Measurements from ENCODE around the gene SLC22A25. TPM values are rescaled to one million over a fixed set of nuclear protein-coding genes. Genes with fewer than 3 reads are reported as not detected.
"Not testable (repeated sequence)": the region's sequence is repeated elsewhere in the genome, so short reads cannot be mapped to it uniquely, and the experiment has no call there.

The SLC22A25 gene
- total and polyA plus RNA-seq, 2 experiments from 2014 or later, result 0.16 TPM; not detected in 1

DNA sequence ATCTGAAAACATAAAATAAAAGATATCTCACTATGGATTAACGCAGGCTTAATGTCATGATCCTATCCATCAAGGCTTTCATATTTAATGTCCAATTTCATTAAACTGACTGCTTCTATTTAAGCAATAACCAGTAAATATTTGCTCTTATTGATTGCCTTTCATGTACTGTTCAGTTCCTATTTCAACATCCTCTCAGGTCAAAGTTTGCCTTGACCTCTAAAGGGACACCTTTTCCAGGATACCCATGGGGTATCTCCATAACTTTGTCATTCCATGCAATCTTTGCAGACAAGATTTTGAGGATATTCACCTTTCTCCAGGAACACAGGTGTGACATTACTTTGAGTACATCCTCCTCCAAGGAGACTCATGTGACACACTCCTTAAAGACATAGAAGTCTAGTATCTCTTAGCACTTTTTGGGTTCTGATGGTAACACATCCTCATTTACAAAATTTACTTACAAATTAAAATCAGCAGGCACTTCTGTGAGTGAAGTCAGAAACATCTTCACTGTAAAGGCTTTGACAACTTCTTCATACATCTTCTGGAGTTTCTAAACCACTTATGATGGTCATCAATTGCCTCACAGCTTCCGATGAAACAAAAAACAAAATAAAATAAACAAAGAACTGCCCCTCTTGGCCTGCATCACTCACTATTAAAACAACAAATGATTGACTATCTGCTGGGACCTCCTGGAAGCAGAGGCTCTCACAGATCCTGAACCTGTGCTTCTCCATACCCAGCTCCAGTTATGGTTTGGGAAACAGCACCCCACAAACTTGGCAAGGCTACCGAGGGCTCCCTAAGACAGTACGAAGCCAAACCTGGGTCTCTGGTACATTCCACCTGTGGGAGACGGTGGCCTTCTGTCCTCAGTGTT, 7.0 kb upstream of the SLC22A25 start:
- H3K27ac ChIP-seq, result no peak overlapping the region
- no peaks in the 10 kb centered on the region for H3K27me3 ChIP-seq
- H3K9me3 ChIP-seq (ENCODE audit: low read depth), result no peaks in the 10 kb centered on the region
- no peaks in the 10 kb centered on the region for H3K4me1 ChIP-seq (ENCODE audit: low read depth)
- H3K4me3 ChIP-seq, result no peak overlapping the region
- TF ChIP-seq, protein P1, sequence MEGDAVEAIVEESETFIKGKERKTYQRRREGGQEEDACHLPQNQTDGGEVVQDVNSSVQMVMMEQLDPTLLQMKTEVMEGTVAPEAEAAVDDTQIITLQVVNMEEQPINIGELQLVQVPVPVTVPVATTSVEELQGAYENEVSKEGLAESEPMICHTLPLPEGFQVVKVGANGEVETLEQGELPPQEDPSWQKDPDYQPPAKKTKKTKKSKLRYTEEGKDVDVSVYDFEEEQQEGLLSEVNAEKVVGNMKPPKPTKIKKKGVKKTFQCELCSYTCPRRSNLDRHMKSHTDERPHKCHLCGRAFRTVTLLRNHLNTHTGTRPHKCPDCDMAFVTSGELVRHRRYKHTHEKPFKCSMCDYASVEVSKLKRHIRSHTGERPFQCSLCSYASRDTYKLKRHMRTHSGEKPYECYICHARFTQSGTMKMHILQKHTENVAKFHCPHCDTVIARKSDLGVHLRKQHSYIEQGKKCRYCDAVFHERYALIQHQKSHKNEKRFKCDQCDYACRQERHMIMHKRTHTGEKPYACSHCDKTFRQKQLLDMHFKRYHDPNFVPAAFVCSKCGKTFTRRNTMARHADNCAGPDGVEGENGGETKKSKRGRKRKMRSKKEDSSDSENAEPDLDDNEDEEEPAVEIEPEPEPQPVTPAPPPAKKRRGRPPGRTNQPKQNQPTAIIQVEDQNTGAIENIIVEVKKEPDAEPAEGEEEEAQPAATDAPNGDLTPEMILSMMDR (IDR thresholded peaks at IDR 0.05; ENCODE audit: low read depth, low read length), result no peak
- no peaks in the 10 kb centered on the region for H3K36me3 ChIP-seq
- DNase-seq (ENCODE audit: low read depth in 1 of 2, low spot score in 1 of 2), result no peak

- no peak for DNase-seq (ENCODE audit: low read depth in 1 of 2, low spot score in 1 of 2)
- no peaks in the 10 kb centered on the region for H3K9me3 ChIP-seq (ENCODE audit: low read depth)
Measured at GRCh38 chr11:63248966-63249365, 5.6 kb upstream of the SLC22A25 start.

DNA sequence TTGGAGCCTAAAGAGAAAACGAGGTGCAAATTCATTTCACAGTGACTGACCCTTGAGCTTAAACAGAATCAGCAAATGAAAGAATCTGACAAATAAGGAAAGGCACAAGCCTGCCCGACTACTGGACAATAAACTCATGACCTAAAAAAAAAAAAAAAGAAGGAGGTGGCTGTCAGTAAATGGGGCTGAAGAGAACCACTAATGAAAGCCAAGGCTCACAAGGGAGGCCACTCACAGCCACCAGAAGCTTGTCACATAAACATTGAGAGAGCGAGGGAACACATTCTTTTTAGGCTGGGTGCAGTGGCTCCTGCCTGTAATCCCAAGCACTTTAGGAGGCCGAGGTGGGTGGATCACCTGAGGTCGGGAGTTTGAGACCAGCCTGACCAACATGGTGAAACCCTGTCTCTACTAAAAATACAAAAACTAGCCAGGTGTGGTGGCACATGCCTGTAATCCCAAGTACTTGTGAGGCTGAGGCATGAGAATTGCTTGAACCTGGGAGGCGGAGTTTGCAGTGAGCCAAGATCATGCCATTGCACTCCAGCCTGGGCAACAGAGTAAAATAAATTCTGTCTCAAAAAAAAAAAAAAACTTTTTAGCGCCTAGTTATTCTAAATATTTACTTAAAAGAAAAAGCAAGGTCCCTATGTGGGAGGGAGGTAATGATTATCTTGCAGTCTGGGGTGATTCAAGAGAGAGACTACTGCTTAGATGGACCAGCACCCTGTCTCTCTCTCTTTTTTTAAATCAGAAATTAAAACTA, 4.0 kb upstream of the SLC22A25 start:
- not testable (repeated sequence) for DNase-seq (ENCODE audit: low read depth in 1 of 2, low spot score in 1 of 2); H3K4me1 ChIP-seq (ENCODE audit: low read depth); H3K4me3 ChIP-seq; H3K9me3 ChIP-seq (ENCODE audit: low read depth); H3K27me3 ChIP-seq; H3K36me3 ChIP-seq; H3K27ac ChIP-seq

More at GRCh38 chr11:63248966-63249365, 5.6 kb upstream of the SLC22A25 start:
- no peaks in the 10 kb centered on the region for H3K36me3 ChIP-seq
- H3K4me1 ChIP-seq (ENCODE audit: low read depth), result no peaks in the 10 kb centered on the region
- no peak overlapping the region for H3K27ac ChIP-seq
- no peak overlapping the region for H3K4me3 ChIP-seq
- TF ChIP-seq, protein P1 (IDR thresholded peaks at IDR 0.05; ENCODE audit: low read depth, low read length), result no peak
- no peaks in the 10 kb centered on the region for H3K27me3 ChIP-seq

DNA sequence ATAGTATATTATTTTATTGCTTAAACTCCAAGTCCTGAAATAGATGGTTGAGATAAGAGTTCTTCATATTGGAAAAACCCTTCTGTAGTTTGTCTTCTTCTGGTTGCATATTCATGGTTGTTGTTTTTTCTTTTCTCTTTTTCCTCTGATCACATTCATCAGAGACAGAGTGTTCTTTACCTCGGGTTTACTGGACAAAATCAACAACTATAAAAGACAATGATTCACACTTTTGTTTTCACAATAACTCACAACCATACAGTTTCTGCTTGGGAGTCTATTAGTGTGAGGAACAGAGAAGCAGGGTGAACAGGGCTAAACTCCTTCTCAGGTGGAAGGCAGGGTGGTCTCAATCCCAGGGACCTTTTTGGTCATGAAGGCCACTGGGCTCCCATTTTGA, 2.6 kb upstream of the SLC22A25 start:
- Histone ChIP-seq H3K9me3 (ENCODE audit: low read depth) (no peaks in the 10 kb centered on the region), H3K4me1 (ENCODE audit: low read depth) (no peaks in the 10 kb centered on the region), H3K4me3 (no peak overlapping the region), H3K36me3 (no peaks in the 10 kb centered on the region), H3K27ac (no peak overlapping the region), H3K27me3 (no peaks in the 10 kb centered on the region)
- TF ChIP-seq, protein P1 (IDR thresholded peaks at IDR 0.05; ENCODE audit: low read depth, low read length), result no peak
- no peak for DNase-seq (ENCODE audit: low read depth in 1 of 2, low spot score in 1 of 2)

DNA sequence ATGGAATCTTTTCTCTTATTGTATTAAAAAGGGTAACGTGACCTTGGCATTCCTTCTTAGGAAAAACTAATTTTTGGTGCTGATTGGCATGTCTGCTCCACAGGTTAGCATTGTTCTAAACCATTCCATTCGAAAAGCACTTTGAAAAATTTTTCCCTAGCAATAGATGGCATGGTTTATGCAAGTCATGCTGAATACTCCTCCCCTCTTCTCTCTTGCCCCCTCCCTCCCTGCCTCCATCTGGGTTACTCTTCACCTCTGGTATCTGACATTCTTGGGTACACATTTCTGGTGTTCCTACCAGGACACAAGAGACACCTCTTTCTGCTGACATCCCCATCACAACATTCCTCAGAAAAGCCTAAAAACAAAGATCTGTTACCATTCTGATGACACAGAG, 1.5 kb upstream of the SLC22A25 start:
- TF ChIP-seq, protein P1 (IDR thresholded peaks at IDR 0.05; ENCODE audit: low read depth, low read length), result no peak
- H3K27ac ChIP-seq, result no peak overlapping the region

More for the DNA sequence above, 1.5 kb upstream of the SLC22A25 start:
- Histone ChIP-seq H3K4me3 (no peak overlapping the region), H3K9me3 (ENCODE audit: low read depth) (no peaks in the 10 kb centered on the region), H3K27me3 (no peaks in the 10 kb centered on the region), H3K4me1 (ENCODE audit: low read depth) (no peaks in the 10 kb centered on the region), H3K36me3 (no peaks in the 10 kb centered on the region)
- no peak for DNase-seq (ENCODE audit: low read depth in 1 of 2, low spot score in 1 of 2)
